Measurements from ENCODE around the gene BLTP3B. TPM values are rescaled to one million over a fixed set of nuclear protein-coding genes. Genes with fewer than 3 reads are reported as not detected.

Gene BLTP3B
- polyA plus RNA-seq, 1 of the 3 experiments (the other 2 are of a cell fraction) = 5.8 TPM

- Histone ChIP-seq H3K4me2 (peak overlapping the region; percentile 76), H3K4me3 (ENCODE audit: low read depth in 2 of 2, low read length in 1 of 2) (peak overlapping the region; percentile 29 to 61), H3K79me2 (ENCODE audit: insufficient read depth) (no peaks in the 10 kb centered on the region), H3K4me1 (ENCODE audit: control insufficient read depth in 1 of 2, insufficient read depth in 2 of 2, low read depth in 1 of 2, low read length in 1 of 2) (peaks cover 0 to 7% of the 10 kb centered on the region in 2 experiments; a peak in 2 of 4 replicates), H3K36me3 (replicated peaks in 1 of 2; ENCODE audit: control insufficient read depth in 1 of 2, insufficient read depth in 2 of 2, low read length in 1 of 2) (no peaks in the 10 kb centered on the region), H4K20me1 (ENCODE audit: insufficient read depth) (no peaks in the 10 kb centered on the region), H3K9ac (peak overlapping the region; percentile 41; the same call in 1 of the 2 replicates), H3K27ac (ENCODE audit: low read depth in 2 of 2, low read length in 1 of 2) (peak overlapping the region in 1 of 2 experiments; percentile 48; a peak in 2 of 4 replicates), H3K27me3 (ENCODE audit: insufficient read depth) (no peaks in the 10 kb centered on the region), H3F3A (replicated peaks; ENCODE audit: insufficient read depth) (no peaks in the 10 kb centered on the region), H2AFZ (ENCODE audit: low read depth) (peak overlapping the region; percentile 97), H3K9me2 (no peaks in the 10 kb centered on the region), H3K9me3 (no peaks in the 10 kb centered on the region)
- CTCF ChIA-PET = interaction anchor here (0.6 to 4.9 kb wide), 11 partner anchors 9 to 36 kb away, joined by 3 to 34 read pairs (median 3); partner anchors contain the start of gene ACTR6
- WGBS (ENCODE audit: low lambda C conversion rate) = 56% methylated on average over 7 of the region's 7 CpGs
- no peak for TF ChIP-seq RCOR1 (IDR thresholded peaks at IDR 0.05; ENCODE audit: low read length)
- no peak for TF ChIP-seq TAF1 (IDR thresholded peaks at IDR 0.05; ENCODE audit: borderline replicate concordance, low read depth, low read length)
- TF ChIP-seq, protein P1, sequence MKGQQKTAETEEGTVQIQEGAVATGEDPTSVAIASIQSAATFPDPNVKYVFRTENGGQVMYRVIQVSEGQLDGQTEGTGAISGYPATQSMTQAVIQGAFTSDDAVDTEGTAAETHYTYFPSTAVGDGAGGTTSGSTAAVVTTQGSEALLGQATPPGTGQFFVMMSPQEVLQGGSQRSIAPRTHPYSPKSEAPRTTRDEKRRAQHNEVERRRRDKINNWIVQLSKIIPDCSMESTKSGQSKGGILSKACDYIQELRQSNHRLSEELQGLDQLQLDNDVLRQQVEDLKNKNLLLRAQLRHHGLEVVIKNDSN (IDR thresholded peaks at IDR 0.05; ENCODE audit: borderline replicate concordance, low read depth) = no peak
- no peak for TF ChIP-seq RAD21 (IDR thresholded peaks at IDR 0.05; ENCODE audit: low read length)
- TF ChIP-seq FOXM1 (IDR thresholded peaks at IDR 0.05; ENCODE audit: low read depth) = no peak
- TF ChIP-seq, protein P2, sequence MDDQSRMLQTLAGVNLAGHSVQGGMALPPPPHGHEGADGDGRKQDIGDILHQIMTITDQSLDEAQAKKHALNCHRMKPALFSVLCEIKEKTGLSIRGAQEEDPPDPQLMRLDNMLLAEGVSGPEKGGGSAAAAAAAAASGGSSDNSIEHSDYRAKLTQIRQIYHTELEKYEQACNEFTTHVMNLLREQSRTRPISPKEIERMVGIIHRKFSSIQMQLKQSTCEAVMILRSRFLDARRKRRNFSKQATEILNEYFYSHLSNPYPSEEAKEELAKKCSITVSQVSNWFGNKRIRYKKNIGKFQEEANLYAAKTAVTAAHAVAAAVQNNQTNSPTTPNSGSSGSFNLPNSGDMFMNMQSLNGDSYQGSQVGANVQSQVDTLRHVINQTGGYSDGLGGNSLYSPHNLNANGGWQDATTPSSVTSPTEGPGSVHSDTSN (IDR thresholded peaks at IDR 0.05) = no peak
- TF ChIP-seq, protein P3, sequence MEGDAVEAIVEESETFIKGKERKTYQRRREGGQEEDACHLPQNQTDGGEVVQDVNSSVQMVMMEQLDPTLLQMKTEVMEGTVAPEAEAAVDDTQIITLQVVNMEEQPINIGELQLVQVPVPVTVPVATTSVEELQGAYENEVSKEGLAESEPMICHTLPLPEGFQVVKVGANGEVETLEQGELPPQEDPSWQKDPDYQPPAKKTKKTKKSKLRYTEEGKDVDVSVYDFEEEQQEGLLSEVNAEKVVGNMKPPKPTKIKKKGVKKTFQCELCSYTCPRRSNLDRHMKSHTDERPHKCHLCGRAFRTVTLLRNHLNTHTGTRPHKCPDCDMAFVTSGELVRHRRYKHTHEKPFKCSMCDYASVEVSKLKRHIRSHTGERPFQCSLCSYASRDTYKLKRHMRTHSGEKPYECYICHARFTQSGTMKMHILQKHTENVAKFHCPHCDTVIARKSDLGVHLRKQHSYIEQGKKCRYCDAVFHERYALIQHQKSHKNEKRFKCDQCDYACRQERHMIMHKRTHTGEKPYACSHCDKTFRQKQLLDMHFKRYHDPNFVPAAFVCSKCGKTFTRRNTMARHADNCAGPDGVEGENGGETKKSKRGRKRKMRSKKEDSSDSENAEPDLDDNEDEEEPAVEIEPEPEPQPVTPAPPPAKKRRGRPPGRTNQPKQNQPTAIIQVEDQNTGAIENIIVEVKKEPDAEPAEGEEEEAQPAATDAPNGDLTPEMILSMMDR (IDR thresholded peaks at IDR 0.05) = no peak
- no peak for TF ChIP-seq NRF1 (IDR thresholded peaks at IDR 0.05; ENCODE audit: low read depth, low read length)
- DNase-seq = no peak
- POLR2A ChIA-PET = interaction anchor here (0.9 to 1.8 kb wide), 3 partner anchors 10 to 36 kb away, joined by 3 to 12 read pairs (median 4); partner anchors contain the start of gene ACTR6
These were observed 21.6 kb upstream of the BLTP3B start for GRCh38 chr12:100164153-100164704.

DNA sequence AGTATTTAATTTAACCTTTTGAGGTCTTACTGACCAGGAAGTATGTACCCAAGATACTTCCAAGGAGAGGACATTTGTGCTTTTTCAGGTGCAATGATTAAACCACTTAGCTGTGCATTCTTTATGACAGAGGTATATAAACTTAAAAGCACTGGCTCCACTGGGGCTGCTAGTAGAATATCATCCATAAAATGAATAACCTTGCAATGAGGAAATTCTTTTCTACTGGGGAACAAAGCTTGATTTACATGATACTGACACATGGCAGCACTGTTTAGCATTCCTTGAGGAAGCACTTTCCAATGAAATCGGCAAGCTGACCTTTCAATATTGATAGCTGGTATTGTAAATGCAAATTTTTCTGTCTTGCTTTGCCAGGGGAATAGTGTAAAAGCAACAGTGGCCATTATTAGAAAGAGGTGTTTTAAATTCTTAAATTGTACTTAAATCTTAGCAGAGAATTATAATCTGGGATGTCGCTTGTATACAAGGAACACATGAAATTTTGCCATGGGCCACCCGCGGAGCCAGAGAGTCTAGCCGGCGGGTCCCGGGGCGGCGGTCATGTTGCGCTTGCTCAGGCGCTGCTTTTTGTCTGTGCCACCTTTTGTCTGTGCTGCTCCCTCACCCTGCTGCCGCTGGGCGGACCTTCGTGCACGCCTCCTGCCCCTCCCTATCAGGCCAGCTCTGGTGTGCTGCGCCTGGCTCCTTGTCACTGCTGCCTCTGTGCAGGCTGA, 20.9 kb upstream of the BLTP3B start:
- no peaks in the 10 kb centered on the region for H3K9me3 ChIP-seq
- DNase-seq = peak; percentile 90
- H3F3A ChIP-seq (replicated peaks; ENCODE audit: insufficient read depth) = no peaks in the 10 kb centered on the region
- ChIA-PET POLR2A (interaction anchor here (0.9 to 1.8 kb wide), 3 partner anchors 9 to 37 kb away, joined by 3 to 12 read pairs (median 4); partner anchors contain the start of gene ACTR6), CTCF (interaction anchor here (0.7 to 4.9 kb wide), 10 partner anchors 9 to 83 kb away, joined by 3 to 34 read pairs (median 4); no protein-coding TSS in a partner anchor)
- H3K9ac ChIP-seq = peak overlapping the region; percentile 41; the same call in 1 of the 2 replicates
- H3K4me1 ChIP-seq (ENCODE audit: control insufficient read depth in 1 of 2, insufficient read depth in 2 of 2, low read depth in 1 of 2, low read length in 1 of 2) = peaks cover 0 to 7% of the 10 kb centered on the region in 2 experiments; a peak in 2 of 4 replicates
- no peaks in the 10 kb centered on the region for H3K9me2 ChIP-seq
- peak overlapping the region in 1 of 2 experiments; percentile 48; a peak in 2 of 4 replicates for H3K27ac ChIP-seq (ENCODE audit: low read depth in 2 of 2, low read length in 1 of 2)
- H4K20me1 ChIP-seq (ENCODE audit: insufficient read depth) = no peaks in the 10 kb centered on the region
- H3K36me3 ChIP-seq (replicated peaks in 1 of 2; ENCODE audit: control insufficient read depth in 1 of 2, insufficient read depth in 2 of 2, low read length in 1 of 2) = no peaks in the 10 kb centered on the region
- H3K4me2 ChIP-seq = peak overlapping the region; percentile 76
- H3K27me3 ChIP-seq (ENCODE audit: insufficient read depth) = no peaks in the 10 kb centered on the region
- H3K4me3 ChIP-seq (ENCODE audit: low read depth in 2 of 2, low read length in 1 of 2) = peak overlapping the region; percentile 29 to 61
- peak overlapping the region; percentile 97 for H2AFZ ChIP-seq (ENCODE audit: low read depth)
- no peaks in the 10 kb centered on the region for H3K79me2 ChIP-seq (ENCODE audit: insufficient read depth)
- 2% methylated on average over 16 of the region's 16 CpGs for WGBS (ENCODE audit: low lambda C conversion rate)
- TF ChIP-seq GABPA (IDR thresholded peaks at IDR 0.05; ENCODE audit: low read depth) (no peak), CHD2 (IDR thresholded peaks at IDR 0.05; ENCODE audit: low read length, partially characterized antibody) (no peak), RXRA (IDR thresholded peaks at IDR 0.05; ENCODE audit: borderline replicate concordance, low read depth) (no peak), SMC3 (IDR thresholded peaks at IDR 0.05; ENCODE audit: low read depth, low read length) (no peak), RFX5 (IDR thresholded peaks at IDR 0.05; ENCODE audit: low read length) (no peak), MAX (IDR thresholded peaks at IDR 0.05; ENCODE audit: low read depth) (peak; percentile 55; the same call in 1 of the 2 replicates)
- TF ChIP-seq, protein P3 (IDR thresholded peaks at IDR 0.05) = peak; percentile 28; the same call in 1 of the 2 replicates
- TF ChIP-seq, protein P2 (IDR thresholded peaks at IDR 0.05) = no peak

All from SK-N-SH (cell line).